8988T (cell line): ENCODE measurements around the gene SLC35B2.

Experiments
- DNase-seq: peaks from one replicate; pipeline ENCODE4 v3.0.0; 2011

Gene SLC35B2

GRCh38 chr6:44251576-44252524 is 5.5 kb downstream of the SLC35B2 start:
- no peak for DNase-seq

- DNase-seq = no peak
These were observed 6.6 kb downstream of the SLC35B2 start for GRCh38 chr6:44250718-44251123.

- DNase-seq = no peak
These were observed 7.1 kb downstream of the SLC35B2 start for GRCh38 chr6:44250067-44250717.

GRCh38 chr6:44249082-44249748 is 8.1 kb downstream of the SLC35B2 start:
- no peak for DNase-seq

- no peak for DNase-seq
These were observed 8.7 kb downstream of the SLC35B2 start for GRCh38 chr6:44248579-44248978.

- no peak for DNase-seq
These were observed 9.7 kb downstream of the SLC35B2 start for GRCh38 chr6:44247338-44248302.

GRCh38 chr6:44246663-44247337 is 10.5 kb downstream of the SLC35B2 start, which contains the start of gene HSP90AB1:
HSP90AB1 (plus strand) TSS chr6:44247101; CDS start chr6:44248630, 1,529 bp downstream.
- DNase-seq = no peak

GRCh38 chr6:44245912-44246662 is 11.2 kb downstream of the SLC35B2 start:
- peak; percentile 66 for DNase-seq

- DNase-seq = no peak
These were observed 11.9 kb downstream of the SLC35B2 start for GRCh38 chr6:44245391-44245911.

- DNase-seq = no peak
These were observed 14.0 kb downstream of the SLC35B2 start for GRCh38 chr6:44243345-44243744.

- DNase-seq = no peak
These were observed 18.5 kb downstream of the SLC35B2 start for GRCh38 chr6:44238687-44239350.

GRCh38 chr6:44237813-44238433 is 19.4 kb downstream of the SLC35B2 start:
- DNase-seq = peak; percentile 72

GRCh38 chr6:44237021-44237812 is 20.1 kb downstream of the SLC35B2 start:
- DNase-seq = peak; percentile 70

GRCh38 chr6:44235891-44236516 is 21.3 kb downstream of the SLC35B2 start:
- no peak for DNase-seq

- DNase-seq = no peak
These were observed 22.1 kb downstream of the SLC35B2 start for GRCh38 chr6:44235269-44235668.

GRCh38 chr6:44234101-44235025 is 23.0 kb downstream of the SLC35B2 start:
- DNase-seq = peak; percentile 76

- DNase-seq = no peak
These were observed 23.7 kb downstream of the SLC35B2 start for GRCh38 chr6:44233567-44234100.
